Fibroblast of villous mesenchyme (primary cell): ENCODE results near the gene ZNF329. TPM values are rescaled to one million over a fixed set of nuclear protein-coding genes. Genes with fewer than 3 reads are reported as not detected.

Source experiments
- DNase-seq: peaks from one replicate; pipeline ENCODE4 v3.0.0-alpha.2; 2010; ENCODE audit warnings: low read depth
- H3K4me3 ChIP-seq: 2 replicates; pipeline ENCODE4 v1.5.1; 2011; ENCODE audit warnings: low read depth, mild to moderate bottlenecking, low read length
- total RNA-seq: library from RNA; depleted of rRNA; stranded (reverse); fragments of >200 nt; gene quantifications from 2 replicates; pipeline ENCODE4 v1.2.3, GENCODE V29; 2012
- TF ChIP-seq, protein P1 (sequence below): IDR thresholded peaks from 2 replicates; pipeline ENCODE4 v1.5.1; 2012; ENCODE audit warnings: low read depth, mild to moderate bottlenecking, low read length; ENCODE audit not compliant: insufficient read depth

ZNF329 gene
- total RNA-seq, 1 donor, result 14.2 TPM

DNA sequence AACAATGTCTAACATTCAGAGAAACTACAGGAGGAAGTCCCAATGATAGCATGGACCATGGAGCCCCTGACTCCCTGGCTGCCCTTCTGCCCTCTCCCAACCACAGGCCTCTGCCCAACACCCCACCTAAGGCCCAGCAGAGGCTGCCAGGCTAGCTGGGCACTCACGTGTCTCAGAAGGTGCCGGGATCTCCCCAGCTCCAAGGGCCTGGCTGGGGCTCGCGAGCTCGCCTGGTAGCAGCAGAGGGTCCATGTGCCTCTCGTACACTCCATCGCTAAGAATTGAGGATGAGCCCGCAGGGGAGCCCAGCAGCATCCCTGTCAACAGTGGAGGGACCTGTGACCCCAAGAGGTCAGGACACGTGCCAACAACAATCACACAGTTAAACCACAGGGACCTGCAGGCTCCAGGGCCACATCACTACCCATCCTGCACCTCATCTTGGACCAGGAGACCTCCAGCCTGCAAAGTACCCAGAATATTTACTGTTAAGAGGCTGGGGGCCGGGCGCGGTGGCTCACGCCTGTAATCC is 62.0 kb downstream of the ZNF329 start:
- no peak for DNase-seq
- TF ChIP-seq, protein P1, sequence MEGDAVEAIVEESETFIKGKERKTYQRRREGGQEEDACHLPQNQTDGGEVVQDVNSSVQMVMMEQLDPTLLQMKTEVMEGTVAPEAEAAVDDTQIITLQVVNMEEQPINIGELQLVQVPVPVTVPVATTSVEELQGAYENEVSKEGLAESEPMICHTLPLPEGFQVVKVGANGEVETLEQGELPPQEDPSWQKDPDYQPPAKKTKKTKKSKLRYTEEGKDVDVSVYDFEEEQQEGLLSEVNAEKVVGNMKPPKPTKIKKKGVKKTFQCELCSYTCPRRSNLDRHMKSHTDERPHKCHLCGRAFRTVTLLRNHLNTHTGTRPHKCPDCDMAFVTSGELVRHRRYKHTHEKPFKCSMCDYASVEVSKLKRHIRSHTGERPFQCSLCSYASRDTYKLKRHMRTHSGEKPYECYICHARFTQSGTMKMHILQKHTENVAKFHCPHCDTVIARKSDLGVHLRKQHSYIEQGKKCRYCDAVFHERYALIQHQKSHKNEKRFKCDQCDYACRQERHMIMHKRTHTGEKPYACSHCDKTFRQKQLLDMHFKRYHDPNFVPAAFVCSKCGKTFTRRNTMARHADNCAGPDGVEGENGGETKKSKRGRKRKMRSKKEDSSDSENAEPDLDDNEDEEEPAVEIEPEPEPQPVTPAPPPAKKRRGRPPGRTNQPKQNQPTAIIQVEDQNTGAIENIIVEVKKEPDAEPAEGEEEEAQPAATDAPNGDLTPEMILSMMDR, result no peak
- H3K4me3 ChIP-seq, result no peak overlapping the region

DNA sequence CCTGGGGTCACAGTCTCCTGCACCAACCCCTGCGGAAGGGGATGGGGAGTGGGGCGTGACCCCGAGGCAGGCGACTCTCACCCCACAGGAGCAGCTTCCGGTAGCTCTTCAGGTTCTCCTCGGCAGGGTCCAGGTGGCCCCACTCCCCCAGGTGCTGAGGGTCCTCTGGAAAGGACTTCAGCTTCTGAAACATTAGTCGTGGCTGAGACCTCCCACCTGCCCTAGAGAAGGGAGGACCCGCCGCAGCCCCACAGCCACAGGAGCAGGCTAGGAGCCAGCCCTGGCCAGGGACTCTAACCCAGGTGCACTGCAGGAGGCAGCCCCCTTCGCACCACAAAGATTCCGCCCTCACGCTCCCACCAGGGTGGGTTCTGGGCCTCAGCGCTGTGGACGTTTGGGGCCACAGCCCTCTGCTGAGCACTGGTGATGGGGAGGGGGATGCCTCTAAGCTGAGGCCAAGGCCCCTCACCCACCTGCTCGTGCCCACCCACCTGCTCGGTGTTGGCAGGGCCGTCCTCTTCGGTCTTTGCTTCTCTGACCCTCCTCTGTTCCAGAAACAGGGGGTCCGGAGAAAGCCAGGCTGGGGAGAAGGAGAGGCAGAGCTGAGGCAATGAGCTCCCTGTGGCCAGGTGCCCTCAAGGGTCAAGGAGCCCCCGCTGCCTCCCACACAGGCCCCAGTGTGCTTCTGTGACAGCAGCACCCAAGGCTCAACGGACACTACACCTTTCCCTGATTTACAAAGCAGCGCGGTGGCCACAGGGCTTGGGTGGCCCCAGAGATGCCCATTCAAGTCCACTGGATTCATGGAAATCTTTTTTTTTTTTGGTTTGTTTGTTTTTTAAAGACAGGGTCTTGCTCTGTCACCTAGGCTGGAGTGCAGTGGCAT is 63.5 kb downstream of the ZNF329 start:
- TF ChIP-seq, protein P1, result no peak
- no peak overlapping the region for H3K4me3 ChIP-seq
- DNase-seq, result no peak

DNA sequence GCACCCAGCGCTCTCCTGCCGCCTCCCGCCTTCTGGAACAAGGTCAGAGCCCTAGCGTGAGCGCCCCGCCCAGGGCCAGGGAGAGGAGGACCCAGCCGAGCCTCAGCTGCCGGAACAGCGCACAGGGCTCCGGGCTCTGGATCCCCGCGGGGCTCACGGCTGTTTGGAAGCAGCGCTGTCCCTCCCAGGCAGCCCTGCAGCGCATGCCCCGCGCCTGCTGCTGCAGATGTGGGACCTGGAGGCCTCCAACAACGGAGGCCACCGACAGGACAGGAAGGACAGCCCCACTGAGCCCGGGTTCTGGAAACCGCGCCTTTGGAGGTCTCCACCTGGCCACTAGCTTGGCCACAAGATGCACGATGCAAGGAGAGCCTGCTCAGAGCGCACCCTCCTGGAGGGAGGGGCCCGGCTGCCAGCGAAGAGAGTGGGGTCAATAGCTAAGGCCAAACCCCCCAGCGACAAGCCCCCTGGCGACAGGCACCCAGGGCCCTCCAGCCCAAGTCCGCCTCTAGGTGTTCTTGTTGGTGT is 65.2 kb downstream of the ZNF329 start:
- no peak overlapping the region for H3K4me3 ChIP-seq
- TF ChIP-seq, protein P1, result no peak
- no peak for DNase-seq

DNA sequence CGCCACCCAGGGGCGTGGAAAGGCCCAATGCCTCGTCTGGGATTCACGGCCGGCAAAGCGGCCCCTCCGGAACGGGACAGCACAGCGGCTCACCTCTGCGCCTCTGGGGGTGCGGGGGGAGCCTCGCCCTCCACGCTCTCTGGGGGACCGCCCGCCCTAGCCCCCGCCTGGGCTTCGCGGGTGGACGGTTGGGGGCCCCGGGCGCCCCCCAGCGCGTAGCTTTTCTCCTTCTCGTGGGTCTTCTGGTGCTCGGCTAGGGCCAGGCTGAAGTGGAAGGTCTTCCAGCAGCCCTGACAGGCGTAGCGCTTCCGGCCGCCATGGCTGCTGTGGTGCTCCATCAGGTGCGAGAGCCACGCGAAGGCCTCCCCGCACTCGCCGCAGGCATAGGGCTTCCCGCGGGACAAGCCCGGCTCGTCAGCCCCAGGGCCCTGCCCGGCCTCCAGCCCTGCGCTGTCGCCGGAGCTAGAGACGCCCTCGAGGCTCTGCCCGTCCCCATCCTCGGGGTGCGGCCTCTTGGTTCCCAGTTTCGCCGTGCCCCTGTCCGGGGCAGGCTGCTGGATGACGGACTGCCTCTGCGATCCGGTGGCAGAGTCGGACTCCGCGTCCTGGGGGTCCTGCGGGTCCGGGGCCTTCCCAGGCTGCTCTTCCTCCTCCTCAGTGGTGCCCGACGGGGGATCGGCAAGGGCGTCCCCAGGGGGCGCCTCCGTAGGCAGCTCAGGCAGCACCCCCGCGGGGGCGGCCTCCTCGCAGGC is 65.8 kb downstream of the ZNF329 start:
- no peak for DNase-seq
- no peak overlapping the region for H3K4me3 ChIP-seq
- TF ChIP-seq, protein P1, result no peak

DNA sequence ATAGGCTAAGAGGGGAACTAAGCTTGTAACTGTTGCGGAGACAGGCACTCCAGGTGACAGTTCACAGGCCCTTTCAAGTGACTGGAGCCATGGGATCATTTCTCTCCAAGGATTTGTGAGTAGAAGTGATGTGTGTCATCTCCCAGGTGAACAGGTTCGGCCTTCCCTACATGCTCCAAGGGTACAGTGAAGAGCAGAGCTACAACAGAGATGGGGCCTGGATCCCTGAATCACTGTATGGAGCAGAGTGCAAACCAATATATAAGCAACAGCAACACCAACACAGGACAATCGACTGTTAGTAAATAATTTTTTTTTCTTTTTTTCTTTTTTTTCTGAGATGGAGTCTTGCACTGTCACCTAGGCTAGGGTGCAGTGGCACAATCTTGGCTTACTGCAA is 67.6 kb downstream of the ZNF329 start:
- TF ChIP-seq, protein P1, result no peak
- no peak overlapping the region for H3K4me3 ChIP-seq
- DNase-seq, result no peak

DNA sequence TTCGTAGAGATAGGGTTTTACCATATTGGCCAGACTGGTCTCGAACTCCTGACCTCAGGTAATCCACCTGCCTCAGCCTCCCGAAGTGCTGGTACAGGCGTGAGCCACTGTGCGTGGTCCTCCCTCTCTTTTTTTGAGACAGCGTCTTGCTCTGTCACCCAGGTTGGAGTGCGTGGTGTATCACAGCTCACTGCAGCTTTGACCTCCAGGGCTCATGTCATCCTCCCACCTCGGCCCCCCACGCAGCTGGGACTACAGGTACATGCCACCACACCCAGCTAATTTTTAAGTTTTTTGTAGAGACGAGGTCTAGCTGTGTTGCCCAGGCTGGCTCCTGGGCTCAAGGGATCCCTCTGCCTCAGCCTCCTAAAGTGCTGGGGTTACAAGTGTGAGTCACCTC is 70.8 kb downstream of the ZNF329 start:
- no peak for DNase-seq
- no peak overlapping the region for H3K4me3 ChIP-seq
- TF ChIP-seq, protein P1, result no peak

Other genes with a start within 250 kb of the ZNF329 start
- 12.2 and 19.4 TPM in 2 replicates for gene ZNF417, start 234.2 kb downstream of the ZNF329 start, total RNA-seq
- 3.5 and 5.2 TPM in 2 replicates for gene ZNF418, start 215.4 kb downstream of the ZNF329 start, total RNA-seq
- 4.8 and 5.2 TPM in 2 replicates for gene ZNF256, start 203.1 kb downstream of the ZNF329 start, total RNA-seq
- gene C19orf18, start 176.3 kb downstream of the ZNF329 start, total RNA-seq, result under 0.01 and 0.32 TPM in 2 replicates
- 13.8 and 16.8 TPM in 2 replicates for gene ZNF606, start 148.0 kb downstream of the ZNF329 start, total RNA-seq
- gene ZSCAN1, start 116.8 kb downstream of the ZNF329 start, total RNA-seq, result not detected in 2 replicates
- 1.6 and 4.3 TPM in 2 replicates for gene ZNF135, start 91.5 kb downstream of the ZNF329 start, total RNA-seq
- 10.6 and 16.0 TPM in 2 replicates for gene ZSCAN18, start 52.6 kb downstream of the ZNF329 start, total RNA-seq
- gene ZNF274, start 32.3 kb upstream of the ZNF329 start, total RNA-seq, result 12.9 and 17.7 TPM in 2 replicates
- 26.7 and 47.5 TPM in 2 replicates for gene ZNF544, start 78.1 kb upstream of the ZNF329 start, total RNA-seq
- 6.4 and 9.5 TPM in 2 replicates for gene ZNF8, start 128.2 kb upstream of the ZNF329 start, total RNA-seq
- gene ERVK3-1, start 154.6 kb upstream of the ZNF329 start, total RNA-seq, result 30.6 and 34.5 TPM in 2 replicates
- 2.6 and 3.0 TPM in 2 replicates for gene ZSCAN22, start 176.2 kb upstream of the ZNF329 start, total RNA-seq
- gene A1BG, start 202.7 kb upstream of the ZNF329 start, total RNA-seq, result 1.3 TPM in 2 replicates
- gene ZNF497, start 212.0 kb upstream of the ZNF329 start, total RNA-seq, result 0.32 and 0.86 TPM in 2 replicates
- gene ZNF837, start 230.2 kb upstream of the ZNF329 start, total RNA-seq, result 1.7 and 2.9 TPM in 2 replicates
- 1,142 and 1,183 TPM in 2 replicates for gene RPS5, start 236.5 kb upstream of the ZNF329 start, total RNA-seq
- under 0.01 TPM in 1 of 2 replicates, not detected in the other for gene RNF225, start 244.9 kb upstream of the ZNF329 start, total RNA-seq